Neural progenitor cell (in vitro differentiated cells): ENCODE data around the gene HYAL2.

Source experiments
- CTCF ChIP-seq: fragments of 200-600 bp; sonication (generic); IDR thresholded peaks from 2 replicates; pipeline ENCODE4 v1.5.1; 2017; ENCODE audit warnings: antibody characterized with exemption, mild to moderate bottlenecking
- EZH2 ChIP-seq: fragments of 200-600 bp; sonication (generic); IDR thresholded peaks from 2 replicates; pipeline ENCODE4 v1.6.1; 2017; ENCODE audit warnings: antibody characterized with exemption, mild to moderate bottlenecking, moderate library complexity
- EZH2phosphoT487 ChIP-seq: fragments of 200-600 bp; sonication (generic); IDR thresholded peaks from 2 replicates; pipeline ENCODE4 v1.6.1; 2017; ENCODE audit warnings: antibody characterized with exemption

GRCh38 chr3:50350527-50351322 is 28.2 kb upstream of the HYAL2 start, which contains the start of the genes CYB561D2 and NPRL2:
- TF ChIP-seq CTCF (no peak), EZH2 (no peak), EZH2phosphoT487 (no peak)
